ENCODE results near the gene SLC2A11. TPM values are rescaled to one million over a fixed set of nuclear protein-coding genes. Genes with fewer than 3 reads are reported as not detected.

Gene SLC2A11
- total RNA-seq, 2 experiments from 2014 or later: 9.9 to 11.5 TPM

GRCh38 chr22:23877566-23877965 is 19.9 kb downstream of the SLC2A11 start:
- POLR2A ChIA-PET: no interaction called here
- TF ChIP-seq, protein P1, sequence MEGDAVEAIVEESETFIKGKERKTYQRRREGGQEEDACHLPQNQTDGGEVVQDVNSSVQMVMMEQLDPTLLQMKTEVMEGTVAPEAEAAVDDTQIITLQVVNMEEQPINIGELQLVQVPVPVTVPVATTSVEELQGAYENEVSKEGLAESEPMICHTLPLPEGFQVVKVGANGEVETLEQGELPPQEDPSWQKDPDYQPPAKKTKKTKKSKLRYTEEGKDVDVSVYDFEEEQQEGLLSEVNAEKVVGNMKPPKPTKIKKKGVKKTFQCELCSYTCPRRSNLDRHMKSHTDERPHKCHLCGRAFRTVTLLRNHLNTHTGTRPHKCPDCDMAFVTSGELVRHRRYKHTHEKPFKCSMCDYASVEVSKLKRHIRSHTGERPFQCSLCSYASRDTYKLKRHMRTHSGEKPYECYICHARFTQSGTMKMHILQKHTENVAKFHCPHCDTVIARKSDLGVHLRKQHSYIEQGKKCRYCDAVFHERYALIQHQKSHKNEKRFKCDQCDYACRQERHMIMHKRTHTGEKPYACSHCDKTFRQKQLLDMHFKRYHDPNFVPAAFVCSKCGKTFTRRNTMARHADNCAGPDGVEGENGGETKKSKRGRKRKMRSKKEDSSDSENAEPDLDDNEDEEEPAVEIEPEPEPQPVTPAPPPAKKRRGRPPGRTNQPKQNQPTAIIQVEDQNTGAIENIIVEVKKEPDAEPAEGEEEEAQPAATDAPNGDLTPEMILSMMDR (IDR thresholded peaks at IDR 0.05): no peak
- CTCF ChIA-PET: no interaction called here

GRCh38 chr22:23878219-23878618 is 20.5 kb downstream of the SLC2A11 start:
- Histone ChIP-seq H3K27ac (ENCODE audit: low read depth in 1 of 2, low read length in 2 of 2) (no peak overlapping the region), H3K4me3 (ENCODE audit: low read length) (no peak overlapping the region), H3K36me3 (ENCODE audit: insufficient read depth, low read length) (peaks cover 19% of the 10 kb centered on the region), H3K27me3 (ENCODE audit: control insufficient read depth in 1 of 2, insufficient read depth in 2 of 2, low read length in 2 of 2) (no peaks in the 10 kb centered on the region), H3K9me3 (ENCODE audit: control insufficient read depth in 1 of 2, insufficient read depth in 1 of 2, low read length in 2 of 2) (no peaks in the 10 kb centered on the region), H3K4me1 (ENCODE audit: insufficient read depth, low read length) (no peaks in the 10 kb centered on the region)
- Mint-ChIP-seq H3K9me3 (no peaks in the 10 kb centered on the region), H3K36me3 (ENCODE audit: low read depth) (peaks cover 55% of the 10 kb centered on the region), H3K27ac (no peak overlapping the region), H3K4me3 (no peak overlapping the region), H3K27me3 (no peaks in the 10 kb centered on the region), H3K4me1 (ENCODE audit: low read depth) (no peaks in the 10 kb centered on the region)
- ChIA-PET POLR2A (no interaction called here), CTCF (no interaction called here)
- TF ChIP-seq, protein P1 (IDR thresholded peaks at IDR 0.05): no peak
- DNase-seq: no peak
- intact Hi-C loops (cut with DNase I, micrococcal nuclease): no loop called here
- ATAC-seq (ENCODE audit: poor library complexity): no peak

More at GRCh38 chr22:23877566-23877965, 19.9 kb downstream of the SLC2A11 start:
- no peaks in the 10 kb centered on the region for H3K27me3 Mint-ChIP-seq
- intact Hi-C loops (cut with DNase I, micrococcal nuclease): no loop called here
- peaks cover 19% of the 10 kb centered on the region for H3K36me3 ChIP-seq (ENCODE audit: insufficient read depth, low read length)
- H3K4me3 ChIP-seq (ENCODE audit: low read length): no peak overlapping the region
- peaks cover 55% of the 10 kb centered on the region for H3K36me3 Mint-ChIP-seq (ENCODE audit: low read depth)
- no peaks in the 10 kb centered on the region for H3K4me1 ChIP-seq (ENCODE audit: insufficient read depth, low read length)
- no peak overlapping the region for H3K27ac ChIP-seq (ENCODE audit: low read depth in 1 of 2, low read length in 2 of 2)
- H3K27ac Mint-ChIP-seq: no peak overlapping the region
- no peak for ATAC-seq (ENCODE audit: poor library complexity)
- H3K9me3 Mint-ChIP-seq: no peaks in the 10 kb centered on the region
- H3K4me3 Mint-ChIP-seq: no peak overlapping the region
- no peaks in the 10 kb centered on the region for H3K9me3 ChIP-seq (ENCODE audit: control insufficient read depth in 1 of 2, insufficient read depth in 1 of 2, low read length in 2 of 2)
- H3K4me1 Mint-ChIP-seq (ENCODE audit: low read depth): no peaks in the 10 kb centered on the region
- H3K27me3 ChIP-seq (ENCODE audit: control insufficient read depth in 1 of 2, insufficient read depth in 2 of 2, low read length in 2 of 2): no peaks in the 10 kb centered on the region
- no peak for DNase-seq

DNA sequence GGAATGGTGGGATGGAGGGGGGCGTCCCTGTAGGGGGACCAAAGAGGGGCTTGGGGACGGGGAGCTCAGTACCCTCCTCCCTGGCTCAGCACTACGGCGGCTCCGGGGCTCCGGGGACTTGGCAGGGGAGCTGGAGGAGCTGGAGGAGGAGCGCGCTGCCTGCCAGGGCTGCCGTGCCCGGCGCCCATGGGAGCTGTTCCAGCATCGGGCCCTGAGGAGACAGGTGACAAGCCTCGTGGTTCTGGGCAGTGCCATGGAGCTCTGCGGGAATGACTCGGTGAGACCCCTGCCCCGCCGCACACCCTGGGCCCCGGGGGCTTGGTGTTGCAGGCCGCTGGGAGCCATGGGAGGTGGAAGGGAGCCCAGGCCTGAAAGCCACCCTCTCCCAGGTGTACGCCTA is 24.7 kb downstream of the SLC2A11 start:
- Mint-ChIP-seq H3K27me3 (no peaks in the 10 kb centered on the region), H3K4me1 (ENCODE audit: low read depth) (no peaks in the 10 kb centered on the region), H3K36me3 (ENCODE audit: low read depth) (peaks cover 30% of the 10 kb centered on the region), H3K9me3 (no peaks in the 10 kb centered on the region), H3K27ac (no peak overlapping the region), H3K4me3 (no peak overlapping the region)
- H3K4me1 ChIP-seq (ENCODE audit: insufficient read depth, low read length): no peaks in the 10 kb centered on the region
- DNase-seq (no peak), ATAC-seq (ENCODE audit: poor library complexity) (no peak)
- no peaks in the 10 kb centered on the region for H3K9me3 ChIP-seq (ENCODE audit: control insufficient read depth in 1 of 2, insufficient read depth in 1 of 2, low read length in 2 of 2)
- no peak overlapping the region for H3K4me3 ChIP-seq (ENCODE audit: low read length)
- CTCF ChIA-PET: no interaction called here
- peaks cover 8% of the 10 kb centered on the region for H3K36me3 ChIP-seq (ENCODE audit: insufficient read depth, low read length)
- POLR2A ChIA-PET: no interaction called here
- H3K27me3 ChIP-seq (ENCODE audit: control insufficient read depth in 1 of 2, insufficient read depth in 2 of 2, low read length in 2 of 2): no peaks in the 10 kb centered on the region
- H3K27ac ChIP-seq (ENCODE audit: low read depth in 1 of 2, low read length in 2 of 2): no peak overlapping the region
- TF ChIP-seq, protein P1 (IDR thresholded peaks at IDR 0.05): no peak
- intact Hi-C loops (cut with DNase I, micrococcal nuclease): no loop called here

Data from CD4-positive, alpha-beta T cell (primary cell).